Suprapubic skin (tissue), 4 donors: ENCODE results near the gene MRC2. TPM values are rescaled to one million over a fixed set of nuclear protein-coding genes. Genes with fewer than 3 reads are reported as not detected.
A peak's percentile ranks its signal among the peaks of the same experiment; 100 is the strongest.

ENCODE experiments used
- DNase-seq, 2 donors: peaks; one replicate each; pipeline ENCODE4 v3.0.0-alpha.2; 2019; ENCODE audit warnings: low spot score in 2 of 2
- H3K27ac ChIP-seq: fragments of 200-600 bp; sonication (generic); one replicate; pipeline ENCODE4 v1.5.1; 2019
- H3K27me3 ChIP-seq: fragments of 200-600 bp; sonication (generic); one replicate; pipeline ENCODE4 v1.5.1; 2019
- H3K36me3 ChIP-seq: fragments of 200-600 bp; sonication (generic); one replicate; pipeline ENCODE4 v1.5.1; 2019
- H3K4me1 ChIP-seq: fragments of 200-600 bp; sonication (generic); one replicate; pipeline ENCODE4 v1.5.1; 2019
- H3K4me3 ChIP-seq: fragments of 200-600 bp; sonication (generic); one replicate; pipeline ENCODE4 v1.5.1; 2019; ENCODE audit warnings: mild to moderate bottlenecking
- H3K9me3 ChIP-seq: fragments of 200-600 bp; sonication (generic); one replicate; pipeline ENCODE4 v1.5.1; 2019
- EP300 ChIP-seq: sonication (generic); formaldehyde crosslinking; IDR thresholded peaks from one replicate; pipeline ENCODE4 v1.6.1; 2017; ENCODE audit warnings: antibody characterized with exemption
- POLR2A ChIP-seq, 2 donors: fragments of 450-650 bp; IDR thresholded peaks; one replicate each; pipeline ENCODE4 v1.6.1; 2017; ENCODE audit warnings: antibody characterized with exemption in 2 of 2, mild to moderate bottlenecking in 2 of 2, moderate library complexity in 2 of 2
- POLR2AphosphoS5 ChIP-seq, 3 donors: sonication (generic); formaldehyde crosslinking; IDR thresholded peaks; one replicate each; pipeline ENCODE4 v1.6.1; 2017; ENCODE audit warnings: antibody characterized with exemption in 3 of 3
- WGBS: methylation state at CpG from one replicate; pipeline ENCODE4 v1.1.5; 2018; 5-methylcytosine and 5-hydroxymethylcytosine counted together
- total RNA-seq, 4 donors: library from RNA; depleted of rRNA; stranded (reverse); fragments of >200 nt; gene quantifications; one replicate each; pipeline ENCODE4 v1.1.0, GENCODE V29; 2016
- TF ChIP-seq, protein P1 (sequence below), 2 donors: fragments of 200-600 bp in 1 of 2; fragments of 450-650 bp in 1 of 2; sonication (generic) in 1 of 2; IDR thresholded peaks; one replicate each; pipeline ENCODE4 v1.5.1; 2016 to 2019; ENCODE audit warnings: antibody characterized with exemption in 2 of 2, mild to moderate bottlenecking in 1 of 2, moderate library complexity in 1 of 2

The MRC2 gene
- total RNA-seq, 4 donors from 2014 or later: 31.4 to 55.2 (median 37.1) TPM

DNA sequence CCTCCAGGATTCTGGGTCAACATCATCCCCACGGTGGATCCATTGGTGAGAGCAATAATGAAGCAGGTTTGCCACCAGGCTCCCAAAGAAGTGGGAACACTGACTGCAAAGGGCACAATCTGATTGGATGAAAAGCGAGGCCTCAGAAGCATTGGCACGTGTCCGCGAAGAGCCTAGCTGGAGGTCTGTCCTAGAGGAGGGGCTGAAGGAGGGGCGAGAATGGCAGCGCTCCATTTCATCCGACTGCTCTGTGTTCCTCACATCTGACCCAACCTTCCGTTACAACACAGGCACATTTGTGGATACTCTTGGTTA, 79.9 kb downstream of the MRC2 start:
- TF ChIP-seq EP300: no peak
- TF ChIP-seq, protein P1, sequence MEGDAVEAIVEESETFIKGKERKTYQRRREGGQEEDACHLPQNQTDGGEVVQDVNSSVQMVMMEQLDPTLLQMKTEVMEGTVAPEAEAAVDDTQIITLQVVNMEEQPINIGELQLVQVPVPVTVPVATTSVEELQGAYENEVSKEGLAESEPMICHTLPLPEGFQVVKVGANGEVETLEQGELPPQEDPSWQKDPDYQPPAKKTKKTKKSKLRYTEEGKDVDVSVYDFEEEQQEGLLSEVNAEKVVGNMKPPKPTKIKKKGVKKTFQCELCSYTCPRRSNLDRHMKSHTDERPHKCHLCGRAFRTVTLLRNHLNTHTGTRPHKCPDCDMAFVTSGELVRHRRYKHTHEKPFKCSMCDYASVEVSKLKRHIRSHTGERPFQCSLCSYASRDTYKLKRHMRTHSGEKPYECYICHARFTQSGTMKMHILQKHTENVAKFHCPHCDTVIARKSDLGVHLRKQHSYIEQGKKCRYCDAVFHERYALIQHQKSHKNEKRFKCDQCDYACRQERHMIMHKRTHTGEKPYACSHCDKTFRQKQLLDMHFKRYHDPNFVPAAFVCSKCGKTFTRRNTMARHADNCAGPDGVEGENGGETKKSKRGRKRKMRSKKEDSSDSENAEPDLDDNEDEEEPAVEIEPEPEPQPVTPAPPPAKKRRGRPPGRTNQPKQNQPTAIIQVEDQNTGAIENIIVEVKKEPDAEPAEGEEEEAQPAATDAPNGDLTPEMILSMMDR (IDR thresholded peaks at IDR 0.05): no peak
- TF ChIP-seq POLR2A (IDR thresholded peaks at IDR 0.05): no peak
- TF ChIP-seq POLR2AphosphoS5 (IDR thresholded peaks at IDR 0.05): no peak
- WGBS: 95% methylated on average over 9 of the region's 9 CpGs
- DNase-seq: peak in 1 of 2 donors; percentile 28
- Histone ChIP-seq H3K4me3 (no peak overlapping the region), H3K36me3 (no peaks in the 10 kb centered on the region), H3K27ac (no peak overlapping the region), H3K27me3 (no peaks in the 10 kb centered on the region), H3K9me3 (no peaks in the 10 kb centered on the region), H3K4me1 (peaks cover 29% of the 10 kb centered on the region)

DNA sequence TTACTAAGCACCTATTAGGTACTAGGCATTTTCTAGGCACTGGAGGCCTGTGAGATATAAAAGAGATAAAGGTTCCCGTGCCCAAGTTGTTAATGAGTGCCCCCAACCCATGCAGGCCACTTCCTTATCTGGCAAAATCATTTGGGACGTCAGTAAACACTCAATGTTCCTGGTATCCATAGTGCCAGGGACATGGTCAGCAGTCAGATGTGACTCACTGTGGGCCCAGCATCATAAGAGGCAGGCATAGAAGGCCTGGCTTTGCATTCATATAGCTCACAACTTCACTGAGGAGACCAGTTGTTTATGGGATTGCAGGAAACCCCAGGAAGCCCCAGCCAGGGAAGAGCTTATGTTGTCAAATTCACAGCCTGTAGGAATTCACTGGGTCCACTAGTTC, 81.1 kb downstream of the MRC2 start:
- 76% methylated on average over 2 of the region's 2 CpGs for WGBS
- H3K36me3 ChIP-seq: no peaks in the 10 kb centered on the region
- TF ChIP-seq POLR2A (IDR thresholded peaks at IDR 0.05): no peak
- no peak for TF ChIP-seq EP300
- no peak for TF ChIP-seq POLR2AphosphoS5 (IDR thresholded peaks at IDR 0.05)
- TF ChIP-seq, protein P1 (IDR thresholded peaks at IDR 0.05): no peak
- H3K27ac ChIP-seq: no peak overlapping the region
- H3K27me3 ChIP-seq: no peaks in the 10 kb centered on the region
- no peaks in the 10 kb centered on the region for H3K9me3 ChIP-seq
- H3K4me3 ChIP-seq: no peak overlapping the region
- peaks cover 20% of the 10 kb centered on the region for H3K4me1 ChIP-seq
- DNase-seq: no peak

DNA sequence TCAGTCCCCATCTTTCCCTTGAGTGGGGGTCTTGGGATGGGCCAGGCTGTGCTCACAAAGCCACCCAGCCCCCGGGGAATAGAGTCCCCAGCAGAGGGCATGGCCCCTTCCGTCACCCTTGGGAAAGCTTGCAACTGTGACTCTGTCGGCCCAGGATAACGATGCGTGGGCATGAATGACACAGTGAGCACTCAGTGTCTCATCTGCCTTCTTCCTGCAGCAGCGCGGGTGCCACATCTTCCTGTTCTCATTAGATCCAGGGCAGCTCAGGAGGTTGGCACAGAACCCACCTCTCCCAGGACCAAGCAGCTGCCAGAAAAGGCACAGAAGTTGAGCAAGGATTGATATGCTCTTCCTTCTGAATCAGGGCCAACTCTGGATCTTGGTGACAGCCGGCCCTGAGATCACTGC, 84.7 kb downstream of the MRC2 start:
- TF ChIP-seq POLR2AphosphoS5 (IDR thresholded peaks at IDR 0.05) (no peak), POLR2A (IDR thresholded peaks at IDR 0.05) (no peak)
- DNase-seq: no peak
- Histone ChIP-seq H3K27me3 (no peaks in the 10 kb centered on the region), H3K36me3 (no peaks in the 10 kb centered on the region), H3K4me3 (no peak overlapping the region), H3K9me3 (no peaks in the 10 kb centered on the region), H3K27ac (no peak overlapping the region), H3K4me1 (no peaks in the 10 kb centered on the region)
- WGBS: 74% methylated on average over 3 of the region's 8 CpGs

DNA sequence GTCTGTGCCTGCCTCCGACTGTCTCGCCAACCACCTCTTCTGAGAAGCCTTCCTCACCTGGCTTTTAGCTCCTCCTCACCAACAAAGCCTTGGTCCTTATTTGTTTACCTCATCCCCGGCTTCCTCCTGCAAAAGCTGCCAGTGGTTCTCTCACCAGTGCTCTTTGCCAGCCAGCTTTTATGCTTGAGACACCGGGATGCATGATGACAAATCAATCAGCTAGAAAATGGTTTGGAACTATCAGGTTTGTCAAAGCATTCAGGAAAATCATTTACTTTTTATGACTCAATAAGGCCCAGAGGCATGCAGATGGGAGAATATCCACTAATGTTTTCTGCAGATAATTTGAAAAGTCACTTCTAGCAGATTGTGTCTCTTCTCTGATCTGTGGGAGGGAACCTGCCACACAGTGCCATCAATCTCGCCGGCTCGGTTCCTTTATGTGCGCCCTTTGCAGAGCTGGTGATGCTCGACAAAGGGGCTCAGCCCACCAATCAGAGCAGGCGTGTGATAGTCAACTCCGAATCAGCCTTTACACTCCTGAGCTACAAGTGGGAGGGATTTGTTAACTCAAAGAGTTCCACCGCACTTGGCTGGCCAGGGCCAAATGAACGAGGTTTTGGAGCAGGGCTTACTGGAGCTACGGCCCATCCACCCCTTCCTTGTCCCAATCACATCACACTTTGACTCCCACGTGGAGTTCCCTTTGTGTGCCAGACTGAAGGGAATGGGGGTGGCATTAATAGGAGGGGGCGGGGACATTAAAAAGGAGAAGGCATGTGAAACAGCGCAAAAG, 85.8 kb downstream of the MRC2 start:
- peak in 1 of 2 donors; percentile 62 for DNase-seq
- WGBS: 84% methylated on average over 17 of the region's 17 CpGs
- Histone ChIP-seq H3K27me3 (no peaks in the 10 kb centered on the region), H3K4me1 (no peaks in the 10 kb centered on the region), H3K27ac (no peak overlapping the region), H3K9me3 (no peaks in the 10 kb centered on the region), H3K4me3 (no peak overlapping the region), H3K36me3 (no peaks in the 10 kb centered on the region)
- TF ChIP-seq EP300 (no peak), POLR2AphosphoS5 (IDR thresholded peaks at IDR 0.05) (no peak), POLR2A (IDR thresholded peaks at IDR 0.05) (no peak)
- TF ChIP-seq, protein P1 (IDR thresholded peaks at IDR 0.05): no peak

DNA sequence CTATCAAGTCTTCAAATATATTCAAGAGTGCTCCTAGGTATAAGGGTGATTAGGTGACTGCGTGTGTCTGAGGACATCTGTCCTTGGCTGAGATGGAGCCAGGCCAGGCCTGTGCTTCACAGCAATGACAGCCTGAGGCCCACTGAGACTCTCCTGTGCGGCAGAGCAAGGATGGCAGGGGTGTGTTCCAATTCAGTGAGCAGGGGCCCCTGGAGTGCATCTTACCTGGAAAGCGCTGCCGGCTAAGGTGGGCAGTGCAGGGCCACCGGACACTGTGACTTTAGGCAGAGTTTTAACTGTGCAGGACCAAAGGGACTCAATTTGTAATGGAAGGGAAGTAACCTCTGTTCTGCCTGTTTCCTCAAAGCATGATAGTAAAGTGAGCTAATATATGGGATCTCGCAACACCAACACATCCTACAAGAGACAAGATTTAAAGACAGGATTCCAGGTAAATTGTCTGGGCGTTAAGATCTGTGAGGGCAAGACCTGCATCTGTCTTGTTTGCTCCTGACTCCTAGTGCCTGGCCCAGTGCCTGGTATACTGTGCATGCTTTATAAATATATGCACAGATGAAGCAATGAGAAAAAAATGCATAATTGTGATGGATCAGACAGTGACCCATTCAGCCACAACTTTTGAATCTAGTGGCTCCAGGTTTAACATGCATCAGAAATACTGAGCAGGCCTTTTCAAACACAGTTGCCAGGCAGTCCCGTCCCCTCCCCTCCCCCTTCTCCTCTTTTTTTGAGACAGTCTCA, 86.7 kb downstream of the MRC2 start:
- Histone ChIP-seq H3K27me3 (no peaks in the 10 kb centered on the region), H3K36me3 (no peaks in the 10 kb centered on the region), H3K4me1 (no peaks in the 10 kb centered on the region), H3K27ac (no peak overlapping the region), H3K4me3 (no peak overlapping the region), H3K9me3 (no peaks in the 10 kb centered on the region)
- WGBS: 75% methylated on average over 8 of the region's 8 CpGs
- TF ChIP-seq POLR2A (IDR thresholded peaks at IDR 0.05) (no peak), POLR2AphosphoS5 (IDR thresholded peaks at IDR 0.05) (no peak), EP300 (no peak)
- TF ChIP-seq, protein P1 (IDR thresholded peaks at IDR 0.05): no peak
- DNase-seq: peak in 1 of 2 donors; percentile 57
